NCI-H2196 (cell line): ENCODE data around the gene SNX10.
A peak's percentile ranks its signal among the peaks of the same experiment; 100 is the strongest.

Source experiments
- DNase-seq: peaks from one replicate; lab custom pipeline; 2025; ENCODE audit not compliant: unreplicated experiment; lab: John Stamatoyannopoulos, UW

Gene SNX10

DNA sequence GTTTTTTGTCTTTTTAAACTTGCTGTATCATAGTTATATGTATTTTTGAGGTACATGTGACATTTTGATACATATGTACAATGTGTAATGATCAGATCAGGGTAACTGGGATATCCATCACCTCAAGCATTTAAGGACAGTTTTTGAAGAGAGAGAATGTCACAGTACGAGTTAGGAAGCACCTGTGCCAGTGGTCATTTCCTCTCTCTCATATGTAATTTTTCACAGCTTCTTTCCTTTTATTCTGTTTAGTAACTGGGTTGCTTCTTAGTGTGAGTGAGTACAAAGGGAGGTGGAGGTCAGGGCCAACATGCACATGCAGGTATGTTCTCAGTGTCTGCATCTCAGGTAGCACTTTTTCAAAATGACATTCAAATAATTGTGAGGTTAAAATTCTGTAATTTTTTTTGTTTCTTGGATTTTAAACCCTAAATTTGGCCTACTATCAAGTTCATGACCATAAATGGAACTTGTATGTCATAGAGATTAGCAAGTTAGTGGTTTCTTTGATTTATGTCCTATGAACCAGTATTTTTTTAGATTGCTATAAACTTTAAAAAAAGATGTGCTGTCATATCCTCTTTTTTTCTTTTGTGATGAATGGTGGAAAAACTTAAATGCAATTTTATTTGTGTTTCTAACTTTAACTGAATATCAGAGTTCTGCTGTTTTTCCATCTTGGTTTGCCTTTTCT lies 42.7 kb downstream of the SNX10 start:
- DNase-seq: no peak

DNA sequence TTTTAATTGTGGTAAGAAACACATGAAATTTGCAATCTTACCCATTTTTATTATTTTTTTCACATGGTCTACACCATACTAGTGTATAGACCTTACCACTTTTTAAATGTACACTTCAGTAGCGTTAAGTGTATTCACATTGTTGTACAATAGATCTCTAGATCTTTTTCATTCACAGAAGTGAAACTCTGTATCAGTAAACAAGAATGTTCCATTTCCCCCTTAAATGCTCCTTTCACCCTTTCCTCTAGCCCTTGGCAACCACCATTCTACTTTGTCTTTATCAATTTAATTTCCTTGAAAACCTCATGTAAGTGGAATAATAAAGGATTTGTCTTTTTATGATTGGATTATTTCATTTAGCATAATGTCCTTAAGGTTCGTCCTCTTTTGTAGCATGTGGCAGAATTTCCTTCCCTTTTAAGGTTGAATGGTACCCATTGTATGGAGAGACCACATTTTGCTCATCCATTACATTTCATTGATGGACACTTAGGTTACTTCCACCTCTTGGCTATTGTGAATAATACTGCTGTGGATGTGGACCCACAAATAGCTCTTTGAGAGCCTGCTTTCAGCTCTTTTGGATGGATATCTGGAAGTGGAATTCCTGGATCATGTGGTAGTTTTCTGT lies 45.7 kb downstream of the SNX10 start:
- no peak for DNase-seq

DNA sequence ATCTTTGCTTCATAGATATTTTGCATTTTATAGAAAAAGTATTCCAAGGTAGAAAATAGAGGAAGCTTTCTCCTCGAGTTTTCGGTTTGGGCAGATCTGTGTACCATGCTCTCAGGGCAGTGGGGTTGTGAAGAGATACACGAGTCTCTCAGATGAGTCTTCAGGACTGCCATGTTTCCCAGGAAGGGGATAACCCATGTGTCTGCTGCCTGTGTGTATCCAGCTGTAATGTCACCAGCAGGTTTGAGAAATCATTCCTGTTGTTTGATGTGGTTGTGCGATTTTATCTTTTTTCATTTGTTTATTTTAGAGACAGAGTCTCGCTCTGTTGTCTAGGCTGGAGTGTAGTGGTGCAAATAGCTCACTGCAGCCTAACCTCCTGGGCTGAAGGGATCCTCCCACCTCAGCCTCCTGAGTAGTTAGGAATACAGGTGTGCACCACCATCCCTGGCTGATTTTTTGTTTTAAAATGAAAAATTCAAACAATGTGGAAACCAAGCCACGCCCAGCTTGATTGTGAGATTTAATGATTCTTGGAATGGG lies 48.9 kb downstream of the SNX10 start:
- DNase-seq: no peak

DNA sequence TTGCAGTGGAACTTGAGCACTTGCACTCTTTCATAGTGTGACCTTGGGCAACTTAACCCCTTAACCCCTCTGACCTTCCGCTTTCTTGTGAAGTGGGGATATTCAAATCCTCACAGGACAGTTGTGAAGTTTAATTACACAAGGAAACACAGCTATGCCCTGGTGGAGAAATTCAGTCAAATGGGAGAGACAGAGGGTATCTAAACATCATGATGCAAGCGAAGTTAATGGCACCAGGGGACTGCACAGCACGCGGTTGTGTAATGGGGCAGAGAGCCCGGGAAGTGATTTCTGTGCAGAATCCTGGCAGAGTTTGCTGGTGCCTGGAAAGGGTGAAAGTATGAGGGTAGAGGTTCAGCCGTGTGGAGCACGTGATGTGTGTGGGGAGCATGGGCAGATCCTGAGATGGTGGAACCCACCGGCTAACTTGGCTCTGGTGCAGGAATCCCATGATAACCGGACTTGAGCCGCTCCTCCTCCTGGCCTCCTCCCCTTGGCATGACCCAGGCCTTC lies 51.7 kb downstream of the SNX10 start:
- no peak for DNase-seq

DNA sequence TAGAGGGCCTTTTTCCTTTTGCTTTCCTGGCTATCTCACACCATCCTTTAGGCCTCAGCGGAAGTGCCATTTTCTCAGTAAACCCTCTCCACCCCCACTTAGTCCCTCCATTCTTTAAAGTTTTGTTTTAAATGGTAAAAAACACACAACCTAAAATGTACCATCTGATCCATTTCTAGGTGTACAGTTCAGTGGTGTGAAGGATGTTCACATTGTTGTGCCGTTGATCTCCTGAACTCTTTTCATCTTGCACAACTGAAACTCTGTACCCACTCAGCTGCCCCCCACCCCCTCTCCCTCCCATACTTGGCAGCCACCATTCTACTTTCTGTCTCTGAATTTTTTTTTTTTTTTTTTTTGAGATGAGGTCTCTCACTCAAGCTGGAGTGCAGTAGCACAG lies 52.2 kb downstream of the SNX10 start:
- no peak for DNase-seq

DNA sequence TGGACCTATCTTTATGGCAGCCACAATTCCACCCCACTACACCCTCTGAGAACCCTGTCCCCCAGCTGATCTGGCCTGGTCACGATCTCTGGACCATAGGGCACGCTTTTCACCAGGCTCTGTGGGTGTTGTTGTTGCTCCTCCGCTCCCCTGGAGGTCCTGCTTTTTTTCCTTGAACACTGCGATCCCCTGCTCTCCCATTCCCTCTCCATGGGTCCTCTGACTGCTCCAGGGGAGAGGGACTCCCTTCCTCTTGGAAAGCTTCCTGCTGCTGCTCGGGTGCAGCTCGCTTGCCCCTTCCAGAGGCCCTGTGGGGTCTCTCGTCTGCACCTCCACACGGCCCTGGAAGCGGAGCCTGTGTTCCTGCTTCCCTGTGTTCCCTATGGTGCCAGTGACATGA lies 53.5 kb downstream of the SNX10 start:
- DNase-seq: no peak

DNA sequence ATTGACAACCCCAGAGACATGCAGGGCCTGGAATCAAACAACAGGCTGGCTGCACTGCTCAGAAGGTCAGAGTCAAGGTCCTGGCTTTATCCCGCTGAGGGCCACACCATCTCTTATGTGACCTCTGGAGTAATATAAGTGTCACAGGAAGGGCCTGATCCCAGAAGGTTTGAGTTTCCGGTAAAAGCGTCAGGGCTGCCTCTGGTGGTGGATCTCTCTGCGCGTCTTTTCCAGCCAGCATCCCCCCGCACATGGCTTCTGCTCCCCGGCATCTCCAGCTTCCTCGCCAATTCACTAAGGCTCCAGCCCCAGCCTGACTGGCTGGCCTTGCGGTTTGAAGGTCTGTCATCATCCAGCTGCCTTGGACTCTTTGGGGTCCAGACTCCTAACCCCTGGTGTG lies 54.2 kb downstream of the SNX10 start:
- DNase-seq: no peak

DNA sequence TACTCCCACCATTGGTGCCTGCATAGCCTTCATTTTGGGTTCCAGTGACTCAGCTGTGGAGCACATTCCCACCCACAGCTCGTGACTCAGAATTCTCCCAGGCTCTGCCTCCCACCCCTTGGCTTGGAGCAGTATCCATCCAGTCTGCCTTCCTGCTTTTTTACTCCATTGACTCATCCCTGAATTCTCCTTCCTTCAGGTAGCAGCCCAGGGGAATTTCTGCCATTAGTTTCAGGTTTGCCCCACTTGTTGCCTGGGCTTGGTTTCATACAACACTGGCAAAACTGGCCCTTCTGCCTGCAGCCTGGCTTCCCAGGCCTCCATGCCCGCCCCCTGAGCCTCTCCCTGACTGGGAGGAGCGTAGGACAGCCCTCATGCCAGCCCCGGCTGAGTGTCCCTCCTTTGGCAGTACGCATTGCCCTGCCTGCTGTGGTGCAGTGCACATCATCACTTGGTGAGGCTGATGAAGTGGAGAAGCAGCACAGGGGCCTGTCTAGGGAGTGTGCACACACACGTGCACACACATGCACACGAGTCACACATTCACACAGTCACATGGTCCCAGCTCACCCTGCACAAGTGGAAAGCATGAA lies 55.0 kb downstream of the SNX10 start:
- DNase-seq: no peak

DNA sequence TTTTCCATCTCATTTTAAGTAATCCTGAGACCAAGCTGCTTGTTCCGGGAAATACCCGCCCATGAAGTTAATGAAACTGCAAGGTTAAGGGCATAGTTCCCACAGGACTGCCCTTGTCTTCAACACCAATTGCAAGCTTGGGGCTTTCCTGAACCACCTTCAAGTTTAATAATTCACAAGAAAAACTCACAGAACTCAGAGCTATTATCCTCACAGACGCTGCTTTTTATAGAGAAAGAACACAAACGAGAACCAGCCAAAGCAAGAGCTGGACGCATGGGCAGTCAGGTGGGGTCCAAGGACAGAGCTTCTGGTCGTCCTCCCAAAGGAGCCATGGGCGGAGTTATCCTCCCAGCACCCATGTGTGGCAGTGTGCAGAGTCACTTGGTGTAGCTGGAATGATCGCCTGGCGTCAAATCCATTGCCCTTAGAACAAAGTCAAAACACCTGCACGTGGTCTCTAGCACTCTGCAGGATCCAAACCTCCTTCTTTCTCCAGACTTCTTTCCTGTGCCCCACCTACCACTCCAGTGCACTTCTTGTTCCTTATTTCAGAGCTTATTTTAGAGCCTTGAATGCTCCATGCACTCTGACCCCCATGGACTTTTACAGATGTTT lies 56.7 kb downstream of the SNX10 start:
- no peak for DNase-seq

DNA sequence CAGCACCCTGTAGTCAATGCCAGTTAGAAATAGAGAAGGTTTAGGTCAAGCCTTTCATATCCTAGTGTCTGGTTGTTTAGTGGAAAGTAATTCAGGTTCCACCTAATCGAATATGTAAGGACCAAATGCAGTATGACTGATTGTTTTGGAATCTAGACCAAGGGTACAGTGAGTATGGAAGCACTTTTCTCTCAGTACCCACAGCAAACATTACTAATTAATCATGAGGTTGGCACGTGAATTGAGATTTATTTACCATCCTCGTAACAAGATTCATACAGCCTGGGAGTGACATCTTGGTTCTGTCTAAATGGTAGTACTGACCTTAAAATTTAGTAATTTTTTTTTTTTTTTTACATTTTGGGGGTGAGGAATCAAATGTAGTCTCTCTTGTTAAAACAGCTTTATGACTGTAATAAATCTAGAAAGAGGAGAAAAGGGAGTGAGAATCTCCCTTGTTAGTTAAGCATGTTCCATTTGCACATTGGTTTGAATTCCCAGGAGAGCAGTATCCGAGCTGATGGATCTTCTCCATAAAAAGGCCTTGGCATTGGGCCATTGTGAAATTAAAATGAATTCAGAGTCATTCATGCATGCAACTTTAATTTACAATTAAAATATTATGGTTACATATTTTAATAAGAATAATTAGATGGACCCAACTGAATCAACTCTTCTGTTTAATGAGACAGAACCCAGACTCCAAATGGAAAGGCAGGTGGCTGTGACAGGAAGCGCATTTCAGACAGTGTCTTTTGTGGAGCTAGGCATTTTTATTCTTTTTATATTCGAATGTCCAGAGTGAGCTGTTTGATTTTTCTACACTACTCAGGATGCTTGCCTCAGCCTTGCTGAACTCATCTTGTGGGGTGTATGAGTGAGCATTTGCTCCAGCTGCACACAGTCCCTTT lies 57.6 kb downstream of the SNX10 start:
- DNase-seq: peak; percentile 45

DNA sequence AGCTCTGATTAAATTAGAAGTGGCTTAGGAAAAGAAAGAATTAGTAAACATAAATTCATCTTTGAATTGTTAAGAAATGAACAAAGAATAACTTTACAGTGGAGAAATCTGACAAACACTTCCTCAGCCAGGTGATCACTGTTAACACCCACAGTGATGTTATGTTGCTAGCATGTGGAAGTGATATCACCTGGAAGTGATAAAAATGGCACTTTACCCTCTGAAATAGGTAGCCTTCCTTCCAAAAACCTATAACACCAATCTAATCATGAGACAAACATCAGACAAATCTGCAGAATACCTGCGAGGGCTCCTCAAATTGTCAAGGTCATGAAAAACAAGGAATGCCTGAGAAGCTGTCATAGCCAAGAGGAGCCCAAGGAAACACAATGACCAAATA lies 59.5 kb downstream of the SNX10 start:
- no peak for DNase-seq

DNA sequence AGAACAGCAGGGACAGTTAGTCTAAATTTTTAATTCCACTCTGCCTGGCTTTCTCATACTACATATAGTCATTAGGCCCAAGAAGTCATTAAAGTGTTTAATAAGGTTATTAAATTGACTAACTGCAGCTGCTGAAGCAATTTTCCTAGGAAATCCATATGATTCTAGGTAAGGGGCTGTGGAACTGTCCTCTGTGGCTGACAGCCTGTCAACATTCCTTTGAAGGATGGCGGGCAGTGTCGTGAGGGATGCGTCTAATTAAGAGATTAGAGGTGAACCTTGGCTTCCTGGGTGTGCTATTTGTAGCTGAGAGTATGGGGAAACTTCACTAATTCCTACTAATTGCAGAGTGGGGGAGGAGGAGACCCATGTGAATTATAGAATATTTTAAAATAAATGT lies 64.6 kb downstream of the SNX10 start:
- no peak for DNase-seq

DNA sequence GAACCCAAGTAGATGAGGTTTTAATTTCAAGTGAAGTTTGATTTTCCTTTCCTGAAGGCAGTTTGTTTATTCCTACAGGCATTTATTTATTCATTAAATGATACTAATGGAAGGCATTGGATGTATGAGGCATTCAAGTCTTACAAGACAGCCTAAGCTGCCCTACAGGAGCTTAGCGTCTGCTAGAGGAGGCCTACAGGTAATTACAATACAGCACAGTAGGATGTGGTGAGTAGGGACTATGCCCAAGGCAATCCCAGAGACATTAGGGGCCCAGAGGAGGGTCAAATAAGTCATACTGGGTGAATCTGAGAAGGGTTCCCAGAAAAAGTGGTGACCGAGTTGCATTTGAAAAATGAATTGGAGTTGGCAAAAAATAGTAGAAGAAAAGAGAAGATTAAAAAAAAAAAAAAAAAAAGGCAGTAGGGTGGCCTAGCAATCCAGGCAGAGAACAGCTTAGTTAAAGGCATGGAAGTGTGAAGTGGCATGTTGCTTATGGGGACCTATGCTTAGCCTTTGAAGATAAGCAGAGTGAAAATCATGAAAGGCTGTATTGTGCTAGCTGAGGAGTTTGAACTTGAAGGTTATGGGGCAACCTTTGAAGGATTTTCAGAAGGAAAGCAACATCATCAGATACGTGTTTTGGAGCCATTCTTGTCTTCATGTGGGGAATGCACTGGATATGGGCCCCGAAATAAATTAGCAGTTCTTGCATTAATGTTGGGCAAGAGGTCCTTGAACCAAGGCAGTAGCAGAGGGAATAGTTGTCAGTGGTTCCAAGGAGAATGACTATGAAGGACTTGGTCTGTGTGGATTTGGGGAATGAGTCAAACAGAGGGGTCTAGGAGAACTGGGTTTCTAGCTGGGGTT lies 65.5 kb downstream of the SNX10 start:
- no peak for DNase-seq

DNA sequence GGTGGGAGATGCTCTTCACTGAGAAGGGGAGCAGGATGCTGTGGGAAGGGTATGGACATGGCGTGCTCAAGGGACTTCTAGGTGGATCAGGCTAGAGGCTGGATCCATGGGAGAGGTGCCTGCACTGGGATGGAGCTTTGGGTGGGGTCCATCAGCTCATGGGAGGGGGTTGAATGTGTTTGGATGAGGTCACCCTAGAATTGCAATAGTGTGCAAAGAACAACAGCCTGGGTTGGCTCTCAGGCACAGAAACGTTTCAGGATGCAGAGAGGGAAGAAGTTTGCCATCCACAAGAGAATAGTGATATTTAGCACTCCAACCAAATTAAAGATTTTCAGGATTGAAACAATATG lies 66.1 kb downstream of the SNX10 start:
- no peak for DNase-seq

DNA sequence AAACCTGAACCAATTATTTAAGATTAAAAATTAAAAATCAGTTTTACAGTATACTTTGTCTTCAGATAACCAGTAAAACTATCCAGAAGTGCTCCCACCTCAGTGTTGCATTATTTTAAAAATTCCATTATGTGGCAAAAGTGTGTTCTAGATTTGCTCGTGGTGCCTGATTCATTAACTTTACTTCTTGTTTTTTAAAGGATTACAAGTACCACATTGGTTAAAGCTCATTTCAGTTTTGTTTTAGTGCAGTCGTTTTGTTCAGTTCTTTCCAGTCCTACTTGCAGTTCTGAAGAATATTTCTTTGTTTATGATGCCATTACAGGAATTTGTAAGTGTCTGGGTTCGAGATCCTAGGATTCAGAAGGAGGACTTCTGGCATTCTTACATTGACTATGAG lies 69.0 kb downstream of the SNX10 start:
- DNase-seq: no peak

DNA sequence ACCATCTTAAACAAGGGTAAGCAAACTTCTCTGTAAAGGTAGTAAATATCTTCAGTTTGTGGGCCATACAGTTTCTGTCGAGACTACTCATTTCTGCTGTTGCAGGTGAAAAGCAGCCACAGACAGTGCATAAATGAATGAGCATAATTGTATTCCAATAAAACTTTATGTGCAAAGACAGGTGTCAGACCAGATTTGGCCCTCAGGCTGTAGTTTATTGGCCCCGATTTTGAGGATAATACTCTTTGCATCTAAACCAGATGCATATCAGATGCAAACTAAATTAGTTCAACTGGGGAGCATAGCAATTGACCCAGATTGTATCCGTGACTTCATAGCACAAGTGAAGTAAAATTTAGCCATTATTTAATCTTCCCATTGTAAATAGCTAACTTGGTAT lies 70.0 kb downstream of the SNX10 start:
- no peak for DNase-seq

DNA sequence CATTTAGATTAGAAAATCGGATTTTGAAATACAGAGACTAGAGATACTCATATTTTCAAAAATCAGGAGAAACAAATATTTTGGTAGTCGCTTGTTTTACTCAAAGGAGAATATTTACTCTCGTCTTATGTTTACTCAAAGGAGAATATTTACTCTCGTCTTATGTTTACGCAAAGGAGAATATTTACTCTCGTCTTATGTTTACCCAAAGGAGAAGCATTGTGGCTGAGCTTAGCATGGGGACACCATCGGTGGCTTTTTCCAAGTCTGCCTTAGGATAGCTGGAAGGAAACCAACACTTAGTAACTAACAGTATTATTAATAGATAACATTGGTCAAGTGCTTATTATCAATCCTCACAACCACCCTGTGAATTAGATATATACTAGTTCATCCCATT lies 71.8 kb downstream of the SNX10 start:
- DNase-seq: no peak

DNA sequence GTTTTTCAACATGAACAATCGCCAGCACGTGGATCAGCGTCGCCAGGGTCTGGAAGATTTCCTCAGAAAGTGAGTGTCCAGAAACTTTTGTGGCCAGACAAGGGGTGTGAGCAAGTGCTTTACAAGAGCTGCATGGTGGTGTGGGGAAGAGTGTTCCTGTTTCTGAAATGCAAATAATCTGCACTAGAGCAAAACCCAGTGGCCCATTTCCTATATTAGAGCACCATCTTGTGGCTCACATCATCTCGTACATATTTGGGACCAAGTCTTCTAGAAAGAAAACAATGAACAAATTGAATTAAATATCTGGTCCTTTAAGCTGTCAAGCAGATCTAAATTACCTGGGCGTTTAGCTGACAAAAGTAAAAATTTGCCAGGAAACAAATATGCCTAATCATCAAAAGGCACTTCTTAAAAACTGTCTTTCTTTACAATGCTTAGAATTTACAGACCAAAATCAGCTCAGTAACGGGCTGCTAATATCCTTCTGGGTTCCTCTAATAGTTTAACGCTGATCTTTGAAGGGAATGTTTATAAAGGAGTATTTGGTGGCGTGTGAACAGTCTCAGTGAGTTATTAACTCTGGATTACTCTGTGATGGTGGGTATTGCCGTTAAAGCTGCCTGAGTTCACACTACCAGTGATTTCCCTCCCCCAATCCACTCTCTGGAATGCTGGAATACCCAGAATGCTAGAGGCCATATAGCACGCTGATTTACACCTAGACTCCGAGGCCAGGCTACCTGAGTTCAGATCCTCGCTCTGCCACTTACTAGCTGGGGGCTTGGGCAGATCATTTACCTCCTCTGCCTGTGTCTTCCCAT lies 73.6 kb downstream of the SNX10 start:
- DNase-seq: peak; percentile 77

DNA sequence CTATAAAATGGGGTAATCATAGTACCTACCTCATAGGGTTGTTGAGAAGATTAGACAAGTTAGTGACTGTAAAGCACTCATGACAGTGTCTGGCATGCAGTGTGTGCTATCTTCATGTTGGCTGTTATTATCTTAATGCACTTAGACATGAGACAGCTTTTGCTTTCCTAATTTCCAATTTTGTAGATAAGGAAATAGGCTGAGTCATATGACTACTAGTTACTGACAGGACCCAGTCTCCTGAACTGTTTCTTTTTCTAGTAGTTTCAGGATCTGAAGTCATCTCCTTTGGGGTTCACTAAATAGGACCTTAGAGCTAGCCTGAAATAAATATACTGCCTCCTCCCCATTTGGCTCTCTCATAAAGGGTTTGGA lies 74.2 kb downstream of the SNX10 start:
- DNase-seq: no peak
